ENCODE measurements around the gene CEP104. TPM values are rescaled to one million over a fixed set of nuclear protein-coding genes. Genes with fewer than 3 reads are reported as not detected.
A peak's percentile ranks its signal among the peaks of the same experiment; 100 is the strongest.

Gene CEP104
- total RNA-seq, 4 donors from 2014 or later: 16.1 to 56.7 (median 39.6) TPM

GRCh38 chr1:3796215-3797061 is 60.6 kb downstream of the CEP104 start, which contains the start of gene LRRC47:
Gene LRRC47, minus strand, starts transcription at chr1:3796498. Its CDS starts 22 bp downstream, at chr1:3796476.
- H3K4me3 ChIP-seq: peak within 1 kb of the TSS; percentile 73
- H3K36me3 ChIP-seq: no peaks in the 10 kb centered on the region
- peak; percentile 94 to 96 for DNase-seq (ENCODE audit: low spot score in 2 of 2)
- WGBS: 6% methylated on average over 23 of the region's 60 CpGs
- no peaks in the 10 kb centered on the region for H3K9me3 ChIP-seq
- peak within 1 kb of the TSS; percentile 79 for H3K27ac ChIP-seq
- H3K4me1 ChIP-seq: peaks cover 39% of the 10 kb centered on the region
- peak in 2 of 3 donors; percentile 39 to 66 for TF ChIP-seq POLR2AphosphoS5 (IDR thresholded peaks at IDR 0.05)
- peak; percentile 36 to 38 for TF ChIP-seq POLR2A (IDR thresholded peaks at IDR 0.05)
- no peak for TF ChIP-seq CTCF (IDR thresholded peaks at IDR 0.05)
- peaks cover 5% of the 10 kb centered on the region for H3K27me3 ChIP-seq

GRCh38 chr1:3795453-3796214 is 61.4 kb downstream of the CEP104 start:
- no peak for TF ChIP-seq CTCF (IDR thresholded peaks at IDR 0.05)
- TF ChIP-seq EP300 (IDR thresholded peaks at IDR 0.05): no peak
- TF ChIP-seq POLR2AphosphoS5 (IDR thresholded peaks at IDR 0.05): no peak
- 6% methylated on average over 36 of the region's 53 CpGs for WGBS
- H3K36me3 ChIP-seq: peaks cover 2% of the 10 kb centered on the region
- peaks cover 5% of the 10 kb centered on the region for H3K27me3 ChIP-seq
- H3K9me3 ChIP-seq: no peaks in the 10 kb centered on the region
- peak overlapping the region; percentile 79 for H3K27ac ChIP-seq
- peaks cover 44% of the 10 kb centered on the region for H3K4me1 ChIP-seq
- peak overlapping the region; percentile 73 for H3K4me3 ChIP-seq
- no peak for DNase-seq (ENCODE audit: low spot score in 2 of 2)

GRCh38 chr1:3790952-3791351 is 66.1 kb downstream of the CEP104 start:
- peaks cover 45% of the 10 kb centered on the region for H3K4me1 ChIP-seq
- no peaks in the 10 kb centered on the region for H3K27me3 ChIP-seq
- 91% methylated on average over 10 of the region's 18 CpGs for WGBS

GRCh38 chr1:3790500-3790923 is 66.5 kb downstream of the CEP104 start:
- peaks cover 47% of the 10 kb centered on the region for H3K36me3 ChIP-seq
- 62% methylated on average over 4 of the region's 12 CpGs for WGBS
- TF ChIP-seq POLR2A (IDR thresholded peaks at IDR 0.05): no peak
- TF ChIP-seq POLR2AphosphoS5 (IDR thresholded peaks at IDR 0.05): no peak

More at GRCh38 chr1:3790952-3791351, 66.1 kb downstream of the CEP104 start:
- TF ChIP-seq CTCF (IDR thresholded peaks at IDR 0.05) (no peak), POLR2A (IDR thresholded peaks at IDR 0.05) (no peak), EP300 (IDR thresholded peaks at IDR 0.05) (no peak), POLR2AphosphoS5 (IDR thresholded peaks at IDR 0.05) (no peak)
- Histone ChIP-seq H3K27ac (no peak overlapping the region), H3K36me3 (peaks cover 42% of the 10 kb centered on the region), H3K9me3 (no peaks in the 10 kb centered on the region), H3K4me3 (no peak overlapping the region)
- no peak for DNase-seq (ENCODE audit: low spot score in 2 of 2)

GRCh38 chr1:3789421-3790300 is 67.3 kb downstream of the CEP104 start:
- TF ChIP-seq CTCF (IDR thresholded peaks at IDR 0.05): no peak
- TF ChIP-seq POLR2AphosphoS5 (IDR thresholded peaks at IDR 0.05): no peak
- no peak for TF ChIP-seq POLR2A (IDR thresholded peaks at IDR 0.05)
- TF ChIP-seq EP300 (IDR thresholded peaks at IDR 0.05): no peak
- Histone ChIP-seq H3K27me3 (no peaks in the 10 kb centered on the region), H3K4me1 (peaks cover 35% of the 10 kb centered on the region), H3K27ac (no peak overlapping the region), H3K36me3 (peaks cover 55% of the 10 kb centered on the region), H3K4me3 (no peak overlapping the region), H3K9me3 (no peaks in the 10 kb centered on the region)
- no peak for DNase-seq (ENCODE audit: low spot score in 2 of 2)
- WGBS: 83% methylated on average over 29 of the region's 34 CpGs

More at GRCh38 chr1:3790500-3790923, 66.5 kb downstream of the CEP104 start:
- Histone ChIP-seq H3K4me1 (peaks cover 44% of the 10 kb centered on the region), H3K27ac (no peak overlapping the region), H3K4me3 (no peak overlapping the region), H3K27me3 (no peaks in the 10 kb centered on the region), H3K9me3 (no peaks in the 10 kb centered on the region)
- no peak for DNase-seq (ENCODE audit: low spot score in 2 of 2)

Data from suprapubic skin (tissue), 4 donors.